Lung (tissue), 12 donors: ENCODE results near the gene IARS2. TPM values are rescaled to one million over a fixed set of nuclear protein-coding genes. Genes with fewer than 3 reads are reported as not detected.

ENCODE experiments used
- ATAC-seq: fragments of 200-7000 bp; cut with Tn5 transposase; one replicate; pipeline ENCODE4 v1.9.1; 2020; ENCODE audit warnings: moderate number of reproducible peaks; ENCODE audit not compliant: insufficient read depth, low FRiP score
- DNase-seq, 3 donors: peaks; one replicate each; pipeline ENCODE4 v3.0.0-alpha.2; 2013 to 2017
- H3K27ac ChIP-seq, 2 donors: one replicate each; pipeline ENCODE4 v1.5.1; 2013; ENCODE audit warnings: mild to moderate bottlenecking in 2 of 2, moderate library complexity in 2 of 2, control low read depth in 1 of 2, inconsistent platforms in 1 of 2, low read depth in 1 of 2, low read length in 1 of 2
- H3K27me3 ChIP-seq, 3 donors: one replicate each; pipeline ENCODE4 v1.5.1; 2013; ENCODE audit warnings: low read length in 2 of 3; ENCODE audit not compliant: control insufficient read depth in 3 of 3, insufficient read depth in 3 of 3
- H3K36me3 ChIP-seq, 4 donors: one replicate each; pipeline ENCODE4 v1.5.1; 2013; ENCODE audit warnings: low read length in 4 of 4, mild to moderate bottlenecking in 1 of 4, moderate library complexity in 1 of 4; ENCODE audit not compliant: control insufficient read depth in 4 of 4, insufficient read depth in 4 of 4
- H3K4me1 ChIP-seq, 5 donors: one replicate each; pipeline ENCODE4 v1.5.1; 2013; ENCODE audit warnings: low read length in 5 of 5, mild to moderate bottlenecking in 2 of 5, moderate library complexity in 1 of 5; ENCODE audit not compliant: control insufficient read depth in 5 of 5, insufficient read depth in 5 of 5
- H3K4me3 ChIP-seq: one replicate; pipeline ENCODE4 v1.5.1; 2013; ENCODE audit warnings: mild to moderate bottlenecking, control low read depth, moderate library complexity
- H3K9ac ChIP-seq, 2 donors: one replicate each; pipeline ENCODE4 v1.5.1; 2013; ENCODE audit warnings: low read length in 2 of 2, control low read depth in 1 of 2; ENCODE audit not compliant: insufficient read depth in 1 of 2
- H3K9me3 ChIP-seq, 4 donors: one replicate each; pipeline ENCODE4 v1.5.1; 2013; ENCODE audit warnings: low read length in 3 of 4, mild to moderate bottlenecking in 1 of 4, moderate library complexity in 1 of 4; ENCODE audit not compliant: control insufficient read depth in 4 of 4, insufficient read depth in 3 of 4
- WGBS, 2 donors: extraction: QIAGEN DNeasy Blood & Tissue Kit; methylation state at CpG; one replicate each; pipeline ENCODE4 v1.1.7; 2013; 5-methylcytosine and 5-hydroxymethylcytosine counted together
- polyA plus RNA-seq, 2 donors: library from polyadenylated mRNA; stranded (reverse); fragments of 200-250 nt; gene quantifications; one replicate each; pipeline ENCODE4 v1.2.1, GENCODE V29; 2013
- total RNA-seq, 2 donors: library from RNA; depleted of rRNA in 1 of 2; stranded (reverse); fragments of >200 nt in 1 of 2; gene quantifications; one replicate each; pipeline ENCODE4 v1.2.1, GENCODE V29; 2014 to 2021
- TF ChIP-seq, protein P1 (sequence below): IDR thresholded peaks from 2 replicates; pipeline ENCODE4 v1.5.1; 2012; ENCODE audit warnings: mild to moderate bottlenecking; ENCODE audit errors: control extremely low read depth, extremely low read depth
- donor health status: control.
- donor health status: control.
- donor health status: Bipolar disorder and iron deficiency.
- donor health status: healthy.
- donor health status: DM: yes; HTN: yes; CAD: no.

IARS2 gene
- total and polyA plus RNA-seq, 4 donors = 20.5 to 75.7 (median 48.2) TPM

DNA sequence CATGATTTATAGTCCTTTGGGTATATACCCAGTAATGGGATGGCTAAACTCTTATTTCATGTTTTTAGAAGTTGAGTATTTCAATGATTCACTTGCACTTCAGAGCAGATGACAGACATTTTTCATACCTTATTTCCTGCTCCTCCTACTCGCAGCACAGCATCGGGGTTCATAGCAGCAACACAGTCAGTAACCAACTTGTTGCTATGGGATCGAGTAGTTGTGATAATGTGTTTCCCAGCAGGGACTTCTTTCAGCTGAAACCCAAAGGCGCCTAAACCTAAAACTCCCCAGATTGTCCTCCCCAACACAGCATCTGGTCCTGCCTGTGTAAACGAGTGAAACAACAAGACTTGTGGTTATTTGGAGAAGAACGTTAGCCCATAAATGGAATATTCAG lies 31.3 kb upstream of the IARS2 start:
- Histone ChIP-seq H3K27me3 (no peaks in the 10 kb centered on the region), H3K4me1 (no peaks in the 10 kb centered on the region), H3K9ac (no peak overlapping the region), H3K27ac (no peak overlapping the region), H3K36me3 (peaks cover 9 to 34% (median 14%) of the 10 kb centered on the region in 4 donors), H3K4me3 (no peak overlapping the region), H3K9me3 (no peaks in the 10 kb centered on the region)
- no peak for DNase-seq
- 96 to 98% methylated on average over 6 of the region's 6 CpGs for whole genome bisulfite sequencing, 2 donors
- no peak for ATAC-seq
- TF ChIP-seq, protein P1, sequence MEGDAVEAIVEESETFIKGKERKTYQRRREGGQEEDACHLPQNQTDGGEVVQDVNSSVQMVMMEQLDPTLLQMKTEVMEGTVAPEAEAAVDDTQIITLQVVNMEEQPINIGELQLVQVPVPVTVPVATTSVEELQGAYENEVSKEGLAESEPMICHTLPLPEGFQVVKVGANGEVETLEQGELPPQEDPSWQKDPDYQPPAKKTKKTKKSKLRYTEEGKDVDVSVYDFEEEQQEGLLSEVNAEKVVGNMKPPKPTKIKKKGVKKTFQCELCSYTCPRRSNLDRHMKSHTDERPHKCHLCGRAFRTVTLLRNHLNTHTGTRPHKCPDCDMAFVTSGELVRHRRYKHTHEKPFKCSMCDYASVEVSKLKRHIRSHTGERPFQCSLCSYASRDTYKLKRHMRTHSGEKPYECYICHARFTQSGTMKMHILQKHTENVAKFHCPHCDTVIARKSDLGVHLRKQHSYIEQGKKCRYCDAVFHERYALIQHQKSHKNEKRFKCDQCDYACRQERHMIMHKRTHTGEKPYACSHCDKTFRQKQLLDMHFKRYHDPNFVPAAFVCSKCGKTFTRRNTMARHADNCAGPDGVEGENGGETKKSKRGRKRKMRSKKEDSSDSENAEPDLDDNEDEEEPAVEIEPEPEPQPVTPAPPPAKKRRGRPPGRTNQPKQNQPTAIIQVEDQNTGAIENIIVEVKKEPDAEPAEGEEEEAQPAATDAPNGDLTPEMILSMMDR = no peak

GRCh38 chr1:220067269-220068204 lies 26.4 kb upstream of the IARS2 start:
- Histone ChIP-seq H3K4me1 (no peaks in the 10 kb centered on the region), H3K9ac (no peak overlapping the region), H3K27me3 (no peaks in the 10 kb centered on the region), H3K4me3 (no peak overlapping the region), H3K36me3 (peaks cover 9 to 39% (median 15%) of the 10 kb centered on the region in 4 donors), H3K9me3 (no peaks in the 10 kb centered on the region), H3K27ac (no peak overlapping the region)
- no peak for DNase-seq
- 96 to 97% methylated on average over 3 of the region's 3 CpGs for WGBS, 2 donors
- no peak for ATAC-seq
- TF ChIP-seq, protein P1 = no peak

DNA sequence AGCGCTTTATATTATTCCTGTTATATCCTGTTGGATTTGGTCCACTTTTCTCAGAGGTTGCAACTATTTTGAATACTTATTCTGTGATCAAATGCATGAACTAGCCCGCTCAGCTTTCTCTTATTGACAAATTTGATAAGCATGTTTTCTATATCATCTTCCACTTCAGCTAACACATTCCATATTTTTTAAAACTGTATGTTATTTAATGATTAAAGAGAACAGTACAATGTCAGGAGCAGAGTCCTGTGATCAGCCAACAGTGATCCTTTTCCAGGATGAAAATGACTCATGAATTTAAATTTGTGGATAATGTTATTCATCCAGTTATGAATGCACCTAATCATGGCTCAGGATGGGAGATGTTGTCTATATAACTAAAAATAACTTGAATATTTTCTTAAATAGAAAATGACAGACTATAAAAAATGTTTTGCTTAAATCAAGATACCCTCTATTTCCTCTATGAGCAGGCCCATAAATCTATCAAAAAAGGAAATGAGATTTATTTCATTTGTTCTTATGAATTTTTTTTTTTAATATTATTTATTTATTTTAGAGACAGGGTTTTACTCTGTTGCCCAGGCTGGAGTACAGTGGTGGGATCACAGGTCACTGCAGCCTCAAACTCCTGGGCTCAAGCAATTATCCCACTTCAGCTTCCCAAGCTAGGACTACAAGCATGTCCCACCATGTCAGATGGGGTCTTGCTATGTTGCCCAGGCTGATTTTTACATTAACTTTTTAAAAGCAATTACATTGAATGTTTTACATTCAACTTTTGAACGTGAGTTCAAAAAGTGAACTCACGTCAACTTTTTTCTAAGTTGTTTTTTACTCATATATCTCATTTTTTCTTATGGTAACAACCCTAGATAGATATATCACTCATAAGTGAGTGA lies 16.8 kb upstream of the IARS2 start:
- Histone ChIP-seq H3K4me3 (no peak overlapping the region), H3K27ac (no peak overlapping the region), H3K27me3 (no peaks in the 10 kb centered on the region), H3K36me3 (peaks cover 3 to 18% (median 10%) of the 10 kb centered on the region in 4 donors), H3K9ac (no peak overlapping the region), H3K4me1 (no peaks in the 10 kb centered on the region), H3K9me3 (no peaks in the 10 kb centered on the region)
- WGBS, 2 donors = 95 to 96% methylated on average over 4 of the region's 4 CpGs
- no peak for DNase-seq
- no peak for ATAC-seq
- TF ChIP-seq, protein P1 = no peak
